H1 (cell line): ENCODE data around the gene AGBL1.

Experiments used
- BACH1 ChIP-seq: IDR thresholded peaks from 2 replicates; pipeline ENCODE4 v1.6.1; 2012; ENCODE audit warnings: low read length, improper control_type of control experiment
- CBX5 ChIP-seq: fragments of 300-800, 300-1000 bp; sonication (generic); IDR thresholded peaks from 2 replicates; pipeline ENCODE4 v1.7.1; 2016; ENCODE audit warnings: antibody characterized with exemption, low read length, low read depth
- CHD2 ChIP-seq: IDR thresholded peaks from 2 replicates; pipeline ENCODE4 v1.6.1; 2012; ENCODE audit warnings: low read length, improper control_type of control experiment
- CTCF ChIP-seq, 3 experiments: IDR thresholded peaks; 1 replicate in 2 of 3; 2 replicates in 1 of 3; pipeline versions ENCODE4 v1.5.1 to v1.6.1; 2011; ENCODE audit warnings: low read length in 3 of 3, mild to moderate bottlenecking in 3 of 3, inconsistent platforms in 2 of 3, low read depth in 1 of 3, moderate library complexity in 1 of 3; ENCODE audit not compliant: insufficient read depth in 1 of 3; ENCODE audit errors: control extremely low read depth in 1 of 3
- EP300 ChIP-seq, 2 experiments: IDR thresholded peaks; 1 replicate in 1 of 2; 2 replicates in 1 of 2; pipeline ENCODE4 v1.6.1; 2011 to 2012; ENCODE audit warnings: low read depth in 2 of 2, low read length in 2 of 2, mild to moderate bottlenecking in 2 of 2, borderline replicate concordance in 1 of 2, inconsistent platforms in 1 of 2, moderate library complexity in 1 of 2
- KDM1A ChIP-seq: fragments of 200-600, 300-600 bp; sonication (generic); IDR thresholded peaks from 2 replicates; pipeline ENCODE4 v1.7.1; 2016; ENCODE audit warnings: mild to moderate bottlenecking, low read length, borderline replicate concordance
- MAX ChIP-seq: IDR thresholded peaks from 2 replicates; pipeline ENCODE4 v1.6.1; 2012; ENCODE audit warnings: inconsistent platforms
- PHF8 ChIP-seq: fragments of 200-600 bp; sonication (generic); conservative IDR thresholded peaks from 2 replicates; pipeline ENCODE4 v1.7.1; 2012; ENCODE audit warnings: low read depth, mild to moderate bottlenecking, inconsistent platforms, low read length, moderate library complexity
- POLR2A ChIP-seq, 2 experiments: IDR thresholded peaks; 1 replicate in 1 of 2; 2 replicates in 1 of 2; pipeline ENCODE4 v1.6.1; 2011; ENCODE audit warnings: low read depth in 2 of 2, low read length in 2 of 2, mild to moderate bottlenecking in 2 of 2; ENCODE audit errors: control extremely low read depth in 1 of 2
- POLR2AphosphoS5 ChIP-seq: IDR thresholded peaks from 2 replicates; pipeline ENCODE4 v1.6.1; 2011; ENCODE audit warnings: low read depth, low read length
- SIN3A ChIP-seq, 2 experiments: IDR thresholded peaks in 1 of 2; conservative IDR thresholded peaks in 1 of 2; 2 replicates each; pipeline ENCODE4 v1.6.1; 2011 to 2012; ENCODE audit warnings: low read length in 2 of 2, improper control_type of control experiment in 1 of 2, low read depth in 1 of 2, mild to moderate bottlenecking in 1 of 2
- TAF1 ChIP-seq: IDR thresholded peaks from 2 replicates; pipeline ENCODE4 v1.6.1; 2011; ENCODE audit warnings: mild to moderate bottlenecking, low read depth, low read length

GRCh38 chr15:86101818-86102217 is 22.1 kb downstream of the AGBL1 start:
- TF ChIP-seq MAX (no peak), CBX5 (no peak), CTCF (IDR thresholded peaks at IDR 0.05; ENCODE audit: control extremely low read depth in 1 of 3, insufficient read depth in 1 of 3, low read depth in 1 of 3, low read length in 3 of 3) (no peak), KDM1A (no peak), CHD2 (no peak), POLR2A (IDR thresholded peaks at IDR 0.05; ENCODE audit: control extremely low read depth in 1 of 2, low read depth in 2 of 2, low read length in 2 of 2) (no peak), POLR2AphosphoS5 (no peak), TAF1 (no peak), BACH1 (no peak), EP300 (IDR thresholded peaks at IDR 0.05; ENCODE audit: borderline replicate concordance in 1 of 2, low read depth in 2 of 2, low read length in 2 of 2) (no peak), SIN3A (conservative IDR thresholded peaks at IDR 0.05 in 1 of 2, IDR thresholded peaks at IDR 0.05 in 1 of 2; ENCODE audit: low read depth in 1 of 2, low read length in 2 of 2) (no peak), PHF8 (no peak)
